ENCODE measurements around the gene THG1L. TPM values are rescaled to one million over a fixed set of nuclear protein-coding genes. Genes with fewer than 3 reads are reported as not detected.
A peak's percentile ranks its signal among the peaks of the same experiment; 100 is the strongest.

Gene THG1L
- total and polyA plus RNA-seq, 4 donors = 10.6 to 18.0 (median 12.6) TPM

DNA sequence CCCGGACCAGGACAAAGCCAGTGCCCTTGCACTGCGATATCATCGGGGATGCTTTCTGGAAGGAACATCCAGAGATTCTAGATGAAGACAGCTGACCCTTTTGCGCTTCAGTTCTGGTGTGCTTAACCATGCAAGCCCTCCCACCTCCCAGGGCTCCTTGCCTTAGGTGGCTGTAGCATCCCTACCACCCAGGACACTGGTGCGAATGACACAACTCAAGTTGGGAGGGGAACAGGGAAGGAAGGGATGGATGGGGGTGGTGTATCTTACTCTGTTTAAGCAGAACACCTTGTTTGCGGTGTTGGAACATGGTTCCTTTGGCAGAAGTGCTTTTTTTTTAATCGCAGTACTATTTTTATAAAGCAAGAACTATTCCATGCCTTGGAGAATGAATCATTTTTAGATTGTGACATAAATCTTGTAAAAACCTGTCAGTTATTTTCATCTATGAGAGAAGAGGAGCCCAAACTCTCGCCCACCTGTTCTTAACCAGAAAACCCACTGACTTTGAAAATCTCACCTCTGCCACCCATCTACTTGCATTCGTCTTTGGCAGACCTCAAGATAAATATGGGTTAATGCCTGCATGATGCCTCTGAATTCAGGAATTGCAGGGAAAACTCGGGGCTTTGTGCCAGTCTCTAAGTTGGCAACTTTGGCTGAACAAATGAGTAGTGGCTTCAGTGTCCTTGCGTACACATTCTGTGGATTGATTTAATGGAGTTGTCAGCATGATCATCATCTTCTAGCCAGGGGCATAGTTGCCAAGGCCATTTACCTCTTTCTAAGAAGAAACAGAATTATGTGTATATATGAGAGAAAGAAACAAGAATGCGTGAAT is 8.4 kb downstream of the THG1L start:
- no peak overlapping the region for H3K4me3 ChIP-seq (ENCODE audit: low read depth, low read length)
- peaks cover 4% of the 10 kb centered on the region for H3K4me1 ChIP-seq (ENCODE audit: control insufficient read depth, insufficient read depth, low read length)
- no peak overlapping the region for H3K27ac ChIP-seq (ENCODE audit: low read depth, low read length)
- 81% methylated on average over 5 of the region's 12 CpGs for WGBS (ENCODE audit: insufficient coverage)
- H3K36me3 ChIP-seq (ENCODE audit: control insufficient read depth, insufficient read depth, low read length) = peaks cover 15% of the 10 kb centered on the region
- no peaks in the 10 kb centered on the region for H3K27me3 ChIP-seq (ENCODE audit: control insufficient read depth, insufficient read depth, low read length)
- peak in 1 of 6 donors; percentile 54 for DNase-seq (ENCODE audit: low read depth in 4 of 6, low spot score in 6 of 6)
- no peaks in the 10 kb centered on the region for H3K9me3 ChIP-seq (ENCODE audit: control insufficient read depth, insufficient read depth, low read length)

GRCh38 chr5:157740229-157740610 is 9.0 kb downstream of the THG1L start:
- Histone ChIP-seq H3K36me3 (ENCODE audit: control insufficient read depth, insufficient read depth, low read length) (peaks cover 15% of the 10 kb centered on the region), H3K9me3 (ENCODE audit: control insufficient read depth, insufficient read depth, low read length) (no peaks in the 10 kb centered on the region), H3K27me3 (ENCODE audit: control insufficient read depth, insufficient read depth, low read length) (no peaks in the 10 kb centered on the region), H3K4me1 (ENCODE audit: control insufficient read depth, insufficient read depth, low read length) (peaks cover 7% of the 10 kb centered on the region), H3K27ac (ENCODE audit: low read depth, low read length) (no peak overlapping the region), H3K4me3 (ENCODE audit: low read depth, low read length) (no peak overlapping the region)
- no peak for DNase-seq (ENCODE audit: low read depth in 4 of 6, low spot score in 6 of 6)
- 50% methylated on average over 2 of the region's 3 CpGs for WGBS (ENCODE audit: insufficient coverage)

- WGBS (ENCODE audit: insufficient coverage) = no CpG with 5 or more reads among the region's 4 CpGs
- peak in 1 of 6 donors; percentile 33 for DNase-seq (ENCODE audit: low read depth in 4 of 6, low spot score in 6 of 6)
- Histone ChIP-seq H3K27me3 (ENCODE audit: control insufficient read depth, insufficient read depth, low read length) (no peaks in the 10 kb centered on the region), H3K9me3 (ENCODE audit: control insufficient read depth, insufficient read depth, low read length) (no peaks in the 10 kb centered on the region), H3K4me1 (ENCODE audit: control insufficient read depth, insufficient read depth, low read length) (peaks cover 7% of the 10 kb centered on the region), H3K36me3 (ENCODE audit: control insufficient read depth, insufficient read depth, low read length) (peaks cover 15% of the 10 kb centered on the region), H3K27ac (ENCODE audit: low read depth, low read length) (no peak overlapping the region), H3K4me3 (ENCODE audit: low read depth, low read length) (no peak overlapping the region)
Observed at GRCh38 chr5:157741131-157741530, 9.9 kb downstream of the THG1L start.

GRCh38 chr5:157743163-157744050 is 12.2 kb downstream of the THG1L start, which contains the start of gene LSM11:
LSM11 (plus strand) TSS chr5:157743712; CDS start chr5:157743751, 39 bp downstream.
- Histone ChIP-seq H3K27me3 (ENCODE audit: control insufficient read depth, insufficient read depth, low read length) (no peaks in the 10 kb centered on the region), H3K27ac (ENCODE audit: low read depth, low read length) (peak within 1 kb of the TSS; percentile 25), H3K4me1 (ENCODE audit: control insufficient read depth, insufficient read depth, low read length) (peaks cover 7% of the 10 kb centered on the region), H3K4me3 (ENCODE audit: low read depth, low read length) (peak within 1 kb of the TSS; percentile 64), H3K36me3 (ENCODE audit: control insufficient read depth, insufficient read depth, low read length) (peaks cover 7% of the 10 kb centered on the region), H3K9me3 (ENCODE audit: control insufficient read depth, insufficient read depth, low read length) (no peaks in the 10 kb centered on the region)
- WGBS (ENCODE audit: insufficient coverage) = under 1% methylated on average over 74 of the region's 79 CpGs
- peak; percentile 78 to 96 (median 86) for DNase-seq (ENCODE audit: low read depth in 4 of 6, low spot score in 6 of 6)

GRCh38 chr5:157744051-157745011 is 13.1 kb downstream of the THG1L start:
- 3% methylated on average over 54 of the region's 56 CpGs for WGBS (ENCODE audit: insufficient coverage)
- H3K4me1 ChIP-seq (ENCODE audit: control insufficient read depth, insufficient read depth, low read length) = peaks cover 7% of the 10 kb centered on the region
- no peaks in the 10 kb centered on the region for H3K9me3 ChIP-seq (ENCODE audit: control insufficient read depth, insufficient read depth, low read length)
- peaks cover 5% of the 10 kb centered on the region for H3K36me3 ChIP-seq (ENCODE audit: control insufficient read depth, insufficient read depth, low read length)
- no peak overlapping the region for H3K27ac ChIP-seq (ENCODE audit: low read depth, low read length)
- peak overlapping the region; percentile 64 for H3K4me3 ChIP-seq (ENCODE audit: low read depth, low read length)
- H3K27me3 ChIP-seq (ENCODE audit: control insufficient read depth, insufficient read depth, low read length) = no peaks in the 10 kb centered on the region
- DNase-seq (ENCODE audit: low read depth in 4 of 6, low spot score in 6 of 6) = peak in 2 of 6 donors; percentile 78 to 81

- Histone ChIP-seq H3K4me3 (ENCODE audit: low read depth, low read length) (peak overlapping the region; percentile 64), H3K27me3 (ENCODE audit: control insufficient read depth, insufficient read depth, low read length) (no peaks in the 10 kb centered on the region), H3K4me1 (ENCODE audit: control insufficient read depth, insufficient read depth, low read length) (peaks cover 7% of the 10 kb centered on the region), H3K27ac (ENCODE audit: low read depth, low read length) (no peak overlapping the region), H3K36me3 (ENCODE audit: control insufficient read depth, insufficient read depth, low read length) (peaks cover 2% of the 10 kb centered on the region), H3K9me3 (ENCODE audit: control insufficient read depth, insufficient read depth, low read length) (no peaks in the 10 kb centered on the region)
- WGBS (ENCODE audit: insufficient coverage) = 50% methylated on average over 1 of the region's 4 CpGs
- peak in 1 of 6 donors; percentile 40 for DNase-seq (ENCODE audit: low read depth in 4 of 6, low spot score in 6 of 6)
Observed at GRCh38 chr5:157745041-157745456, 13.8 kb downstream of the THG1L start.

DNA sequence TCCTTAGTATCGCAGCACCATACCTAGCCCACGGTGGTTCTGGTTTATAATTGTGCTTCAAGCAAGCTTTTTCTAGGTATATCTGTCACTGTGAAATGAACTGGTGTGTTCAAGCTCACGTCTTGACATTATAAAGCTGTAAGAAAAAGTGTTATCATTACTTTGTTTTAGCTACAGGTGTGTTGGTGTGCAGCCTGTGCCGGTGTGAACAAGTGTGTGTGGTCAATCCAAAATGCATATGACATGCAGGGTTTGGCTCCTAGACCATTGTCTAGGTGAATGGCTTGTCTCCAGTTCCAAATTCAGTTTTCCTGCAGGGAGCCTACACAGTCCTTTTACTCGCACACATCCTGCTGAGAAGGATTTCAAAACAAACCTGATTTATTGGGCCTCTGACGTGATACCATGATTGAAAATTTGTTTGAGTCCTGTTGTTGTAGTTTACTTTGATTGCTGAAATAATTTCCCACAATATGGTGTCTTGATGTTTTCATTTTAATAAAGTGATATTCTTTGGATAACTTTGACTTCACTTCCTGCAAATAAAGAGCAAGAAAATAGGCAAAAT is 16.0 kb downstream of the THG1L start:
- Histone ChIP-seq H3K4me1 (ENCODE audit: control insufficient read depth, insufficient read depth, low read length) (peaks cover 7% of the 10 kb centered on the region), H3K4me3 (ENCODE audit: low read depth, low read length) (no peak overlapping the region), H3K27me3 (ENCODE audit: control insufficient read depth, insufficient read depth, low read length) (no peaks in the 10 kb centered on the region), H3K36me3 (ENCODE audit: control insufficient read depth, insufficient read depth, low read length) (peaks cover 5% of the 10 kb centered on the region), H3K27ac (ENCODE audit: low read depth, low read length) (no peak overlapping the region), H3K9me3 (ENCODE audit: control insufficient read depth, insufficient read depth, low read length) (no peaks in the 10 kb centered on the region)
- no peak for DNase-seq (ENCODE audit: low read depth in 4 of 6, low spot score in 6 of 6)
- 33% methylated on average over 1 of the region's 6 CpGs for WGBS (ENCODE audit: insufficient coverage)

DNA sequence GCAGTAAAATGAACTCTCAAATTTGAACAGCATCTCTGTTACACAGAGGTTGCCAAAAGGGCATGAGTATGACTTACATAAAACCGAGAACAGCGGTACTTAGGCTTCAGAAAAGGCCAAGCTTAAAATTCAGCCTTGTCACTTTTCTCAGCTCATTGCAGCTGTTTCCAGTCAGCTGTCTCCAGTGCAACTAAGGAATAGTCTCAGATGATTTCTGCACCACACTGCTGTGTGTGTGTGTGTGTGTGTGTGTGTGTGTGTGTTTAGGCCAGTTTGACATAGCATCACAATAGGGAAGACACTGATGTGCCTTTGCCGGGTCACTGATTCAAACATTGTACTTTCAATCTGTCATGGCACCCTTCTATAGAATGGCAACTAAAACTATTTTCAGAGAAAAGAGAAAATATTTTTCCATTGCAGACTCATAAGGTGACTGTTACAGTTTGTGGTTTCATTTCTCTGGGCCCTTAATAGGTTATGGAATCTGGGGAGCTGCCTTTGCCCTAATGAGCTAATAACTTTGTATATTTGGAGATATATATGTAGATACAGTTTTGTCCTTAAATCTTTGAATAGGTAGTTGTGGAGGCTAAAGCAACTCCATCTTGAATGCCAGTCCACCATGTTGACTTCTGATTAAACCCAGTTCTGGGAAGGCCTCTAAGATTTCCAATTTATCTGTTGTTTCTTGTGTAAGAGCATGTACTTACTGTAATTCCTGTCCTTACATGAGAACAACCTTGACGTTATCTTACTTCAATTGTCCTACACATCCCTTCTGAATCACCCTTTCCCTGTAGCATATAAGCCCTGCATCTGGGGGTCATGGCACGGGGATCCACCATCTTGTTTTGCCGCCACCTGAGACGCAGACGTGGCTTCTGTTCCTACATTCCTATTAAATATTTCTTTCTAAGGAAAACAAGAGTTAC is 16.8 kb downstream of the THG1L start:
- 100% methylated on average over 1 of the region's 8 CpGs for WGBS (ENCODE audit: insufficient coverage)
- no peaks in the 10 kb centered on the region for H3K9me3 ChIP-seq (ENCODE audit: control insufficient read depth, insufficient read depth, low read length)
- peaks cover 7% of the 10 kb centered on the region for H3K4me1 ChIP-seq (ENCODE audit: control insufficient read depth, insufficient read depth, low read length)
- H3K27ac ChIP-seq (ENCODE audit: low read depth, low read length) = no peak overlapping the region
- no peaks in the 10 kb centered on the region for H3K27me3 ChIP-seq (ENCODE audit: control insufficient read depth, insufficient read depth, low read length)
- DNase-seq (ENCODE audit: low read depth in 4 of 6, low spot score in 6 of 6) = no peak
- H3K36me3 ChIP-seq (ENCODE audit: control insufficient read depth, insufficient read depth, low read length) = peaks cover 9% of the 10 kb centered on the region
- H3K4me3 ChIP-seq (ENCODE audit: low read depth, low read length) = no peak overlapping the region

Data from spinal cord (tissue), 10 donors.